HCT116 (cell line): ENCODE data around the gene FANCM. TPM values are rescaled to one million over a fixed set of nuclear protein-coding genes. Genes with fewer than 3 reads are reported as not detected.

Experiments
- ATAC-seq: fragments of 200-7000 bp; cut with Tn5 transposase; 2 replicates; pipeline ENCODE4 v1.9.1; 2020; ENCODE audit warnings: mild to moderate bottlenecking, moderate library complexity
- BruUV-seq: library from RNA; stranded (reverse); fragments of 400-500 nt; replicated peaks from 2 replicates; lab custom pipeline; 2021; lab: Mats Ljungman, UMichigan
- CTCF ChIA-PET: fragments of 300-600 bp; sonication (Branson Sonifier 250); formaldehyde crosslinking; loops from one replicate; lab custom pipeline; 2021; ENCODE audit warnings: antibody characterized with exemption; lab: Charles Lee
- POLR2A ChIA-PET: fragments of 300-600, 350-600 bp; sonication (Branson Sonifier 250); formaldehyde crosslinking; loops from one replicate; lab custom pipeline; 2021; ENCODE audit warnings: antibody characterized with exemption; lab: Charles Lee
- RAD21 ChIA-PET, 2 experiments: fragments of 300-600 bp; sonication (Branson Sonifier 250); formaldehyde crosslinking; loops; one replicate each; lab custom pipeline; 2023; ENCODE audit warnings: low total read pairs in 2 of 2; ENCODE audit not compliant: uncharacterized antibody in 2 of 2, unreplicated experiment in 2 of 2, low non-redundant PET in 1 of 2; lab: Charles Lee
- DNase-seq: peaks from one replicate; pipeline ENCODE4 v3.0.0-alpha.2; 2010; ENCODE audit warnings: low read depth, low spot score
- H2AFZ ChIP-seq: fragments of 200-600 bp; shearing (Covaris generic), sonication (generic); 2 replicates; pipeline ENCODE4 v1.6.1; 2017; ENCODE audit warnings: low read depth, mixed run types, mixed read lengths, antibody characterized with exemption, low read length; ENCODE audit not compliant: poor library complexity, severe bottlenecking
- H3K27ac ChIP-seq: 2 replicates; pipeline ENCODE4 v1.5.1; 2012; ENCODE audit warnings: low read depth, low read length
- H3K27me3 ChIP-seq: fragments of 200-600 bp; sonication (generic); 2 replicates; pipeline ENCODE4 v1.6.1; 2016; ENCODE audit warnings: mixed run types, low read length, mixed read lengths; ENCODE audit not compliant: insufficient read depth
- H3K36me3 ChIP-seq, 2 experiments: fragments of 200-500 bp in 1 of 2; fragments of 200-600 bp in 1 of 2; sonication (Bioruptor generic) in 1 of 2; sonication (generic) in 1 of 2; 2 replicates each; pipeline versions ENCODE4 v1.5.1 to v1.6.1; 2014 to 2016; ENCODE audit warnings: low read length in 2 of 2, inconsistent platforms in 1 of 2, mixed read lengths in 1 of 2, mixed run types in 1 of 2; ENCODE audit not compliant: insufficient read depth in 2 of 2, control insufficient read depth in 1 of 2
- H3K4me1 ChIP-seq, 2 experiments: fragments of 200-600 bp in 1 of 2; sonication (generic) in 1 of 2; 2 replicates each; pipeline versions ENCODE4 v1.5.1 to v1.6.1; 2012 to 2017; ENCODE audit warnings: low read length in 2 of 2, inconsistent platforms in 1 of 2, mild to moderate bottlenecking in 1 of 2, mixed read lengths in 1 of 2, mixed run types in 1 of 2, moderate library complexity in 1 of 2; ENCODE audit not compliant: insufficient read depth in 2 of 2, control insufficient read depth in 1 of 2
- H3K4me2 ChIP-seq: fragments of 200-600 bp; sonication (generic); 2 replicates; pipeline ENCODE4 v1.6.1; 2017; ENCODE audit warnings: mixed run types, low read length, mixed read lengths
- H3K4me3 ChIP-seq, 2 experiments: fragments of 200-600 bp in 1 of 2; sonication (generic) in 1 of 2; replicated peaks in 1 of 2; 2 replicates each; pipeline ENCODE4 v1.5.1; 2011 to 2016; ENCODE audit warnings: low read length in 2 of 2, control low read depth in 1 of 2, low read depth in 1 of 2, mild to moderate bottlenecking in 1 of 2, mixed read lengths in 1 of 2, mixed run types in 1 of 2
- H3K79me2 ChIP-seq: fragments of 200-600 bp; sonication (generic); 2 replicates; pipeline ENCODE4 v1.6.1; 2017; ENCODE audit warnings: mild to moderate bottlenecking, mixed run types, low read length, moderate library complexity, mixed read lengths; ENCODE audit not compliant: insufficient read depth
- H3K9ac ChIP-seq: fragments of 200-600 bp; sonication (generic); 2 replicates; pipeline ENCODE4 v1.6.1; 2016; ENCODE audit warnings: low read length, mixed read lengths
- H3K9me2 ChIP-seq: fragments of 200-600 bp; sonication (generic), shearing (Covaris generic); 2 replicates; pipeline ENCODE4 v1.6.1; 2017; ENCODE audit warnings: mixed run types, mild to moderate bottlenecking, moderate library complexity; ENCODE audit not compliant: insufficient read depth
- H3K9me3 ChIP-seq, 2 experiments: fragments of 200-500 bp in 1 of 2; fragments of 200-600 bp in 1 of 2; sonication (Bioruptor generic) in 1 of 2; sonication (generic) in 1 of 2; 2 replicates each; pipeline ENCODE4 v1.6.1; 2014 to 2017; ENCODE audit warnings: low read length in 2 of 2, mixed read lengths in 2 of 2, inconsistent platforms in 1 of 2, low read depth in 1 of 2, mild to moderate bottlenecking in 1 of 2, mixed run types in 1 of 2, moderate library complexity in 1 of 2; ENCODE audit not compliant: control insufficient read depth in 1 of 2, insufficient read depth in 1 of 2
- H4K20me1 ChIP-seq: fragments of 200-600 bp; sonication (generic), shearing (Covaris generic); 2 replicates; pipeline ENCODE4 v1.6.1; 2017; ENCODE audit warnings: mixed run types, mild to moderate bottlenecking, moderate library complexity; ENCODE audit not compliant: insufficient read depth
- CEBPB ChIP-seq: IDR thresholded peaks from 2 replicates; pipeline ENCODE4 v1.6.1; 2012; ENCODE audit warnings: low read depth
- JUND ChIP-seq: IDR thresholded peaks from 2 replicates; pipeline ENCODE4 v1.6.1; 2012
- POLR2AphosphoS5 ChIP-seq: IDR thresholded peaks from 2 replicates; pipeline ENCODE4 v1.6.1; 2011; ENCODE audit warnings: mild to moderate bottlenecking, low read depth, low read length, moderate library complexity
- YY1 ChIP-seq: IDR thresholded peaks from 2 replicates; pipeline ENCODE4 v1.6.1; 2011; ENCODE audit warnings: low read length, low read depth, moderate library complexity, mild to moderate bottlenecking; ENCODE audit not compliant: insufficient replicate concordance; ENCODE audit errors: extremely low read depth
- ZFX ChIP-seq: fragments of 450-650 bp; IDR thresholded peaks from 2 replicates; pipeline ENCODE4 v1.6.1; 2017
- intact Hi-C: fragments of 100-400 bp; cut with micrococcal nuclease; formaldehyde crosslinking; loops from 2 replicates; pipeline ENCODE4 v1.10.0; 2022
- total RNA-seq: library from RNA; stranded (reverse); gene quantifications from one replicate; pipeline ENCODE4 v1.2.1, GENCODE V29; 2021; ENCODE audit not compliant: unreplicated experiment

Gene FANCM
- total RNA-seq, 1 experiment from 2014 or later = 10.9 TPM

- Histone ChIP-seq H4K20me1 (no peaks in the 10 kb centered on the region), H3K4me1 (no peaks in the 10 kb centered on the region), H3K36me3 (peaks cover 4 to 7% of the 10 kb centered on the region in 2 experiments), H2AFZ (no peak overlapping the region), H3K9me3 (no peaks in the 10 kb centered on the region), H3K9me2 (no peaks in the 10 kb centered on the region), H3K4me2 (no peak overlapping the region), H3K9ac (no peak overlapping the region), H3K27ac (no peak overlapping the region), H3K79me2 (no peaks in the 10 kb centered on the region), H3K27me3 (no peaks in the 10 kb centered on the region), H3K4me3 (no peak overlapping the region)
- ChIA-PET RAD21 (no interaction called here), POLR2A (no interaction called here), CTCF (interaction anchor here (1.1 kb wide), 1 partner anchor 11 kb away, joined by 3 read pairs; no protein-coding TSS in a partner anchor)
- ATAC-seq = no peak
- no peak for DNase-seq
- intact Hi-C loops = no loop called here
- TF ChIP-seq CEBPB = no peak
- no TSS peak for BruUV-seq
Measured at GRCh38 chr14:45198551-45198950, 62.8 kb downstream of the FANCM start.

DNA sequence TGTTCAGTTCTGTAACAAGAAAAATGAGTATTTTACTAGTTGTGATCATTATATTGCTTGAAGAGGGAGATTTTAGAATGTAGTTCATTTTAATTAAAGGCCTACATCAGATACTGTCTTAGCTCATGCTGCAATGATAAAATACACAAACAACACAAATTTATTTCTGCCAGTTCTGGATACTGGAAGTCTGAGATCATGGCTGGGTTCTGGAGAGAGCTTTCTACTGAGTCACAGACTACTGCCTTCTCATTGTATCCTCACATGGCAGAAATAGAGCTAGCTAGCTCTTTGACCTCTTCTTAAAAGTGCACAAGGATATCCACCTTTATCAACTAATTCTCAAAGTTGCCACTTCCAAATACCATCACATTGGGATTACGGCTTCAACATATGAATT is 63.5 kb downstream of the FANCM start:
- no peak overlapping the region for H3K27ac ChIP-seq
- no peak overlapping the region for H2AFZ ChIP-seq
- H3K9ac ChIP-seq = no peak overlapping the region
- no peak overlapping the region for H3K4me3 ChIP-seq
- CTCF ChIA-PET = interaction anchor here (0.9 to 1.1 kb wide), 2 partner anchors 12 to 286 kb away, joined by 3 to 4 read pairs; no protein-coding TSS in a partner anchor
- DNase-seq (no peak), ATAC-seq (no peak)
- POLR2A ChIA-PET = no interaction called here
- no peaks in the 10 kb centered on the region for H4K20me1 ChIP-seq
- intact Hi-C loops = no loop called here
- H3K36me3 ChIP-seq = peaks cover 4 to 13% of the 10 kb centered on the region in 2 experiments
- no peaks in the 10 kb centered on the region for H3K9me2 ChIP-seq
- BruUV-seq = no TSS peak
- H3K4me1 ChIP-seq = no peaks in the 10 kb centered on the region
- RAD21 ChIA-PET = no interaction called here
- TF ChIP-seq YY1 (no peak), POLR2AphosphoS5 (no peak), JUND (no peak), ZFX (no peak)
- H3K4me2 ChIP-seq = no peak overlapping the region
- no peaks in the 10 kb centered on the region for H3K9me3 ChIP-seq
- no peaks in the 10 kb centered on the region for H3K27me3 ChIP-seq
- no peaks in the 10 kb centered on the region for H3K79me2 ChIP-seq
